Heart left ventricle (tissue), 13 donors: ENCODE measurements around the gene MVB12B.

Experiments
- POLR2A ChIP-seq, 2 donors: fragments of 450-650 bp; IDR thresholded peaks; one replicate each; pipeline ENCODE4 v1.6.1; 2017; ENCODE audit warnings: antibody characterized with exemption in 2 of 2, mild to moderate bottlenecking in 2 of 2, moderate library complexity in 2 of 2
- TF ChIP-seq, protein P1 (sequence below), 12 donors: fragments of 200-600 bp; sonication (generic) in 4 of 12; IDR thresholded peaks; one replicate each; pipeline versions ENCODE4 v1.5.0 to v1.8.0; 2018 to 2022; ENCODE audit warnings: antibody characterized with exemption in 12 of 12, mild to moderate bottlenecking in 5 of 12
- donor health status: ischemic (EF 13 %, LVEDD 7.1; RV severe dilation, severe dysfunction).
- donor health status: DM: no; HTN: yes; CAD: no.
- donor health status: DM: no; HTN: no; CAD: no.
- donor health status: ischemic (EF 25% LVEDD 6.9; RV normal size, moderate dysfunction).
- donor health status: ischemic (EF 25% LVEDD 5.7; RV mildly dilated, moderate dysfunction).
- donor health status: ischemic (EF 35%, LVEDD 5.7; RV mildly dilated, moderate dysfunction).
- donor health status: nonischemic (EF 11% LVEDD 7.7; RV severe dilation, severe dysfunction).
- donor health status: DM: yes; HTN: yes; CAD: no.
- donor health status: PGD.
- donor health status: ischemic (EF 29% LVEDD 5.4; RV normal size, mild dysfunction).
- donor health status: nonischemic (EF 23%, LVEDD 6.1; RV moderate dilation, normal function).

DNA sequence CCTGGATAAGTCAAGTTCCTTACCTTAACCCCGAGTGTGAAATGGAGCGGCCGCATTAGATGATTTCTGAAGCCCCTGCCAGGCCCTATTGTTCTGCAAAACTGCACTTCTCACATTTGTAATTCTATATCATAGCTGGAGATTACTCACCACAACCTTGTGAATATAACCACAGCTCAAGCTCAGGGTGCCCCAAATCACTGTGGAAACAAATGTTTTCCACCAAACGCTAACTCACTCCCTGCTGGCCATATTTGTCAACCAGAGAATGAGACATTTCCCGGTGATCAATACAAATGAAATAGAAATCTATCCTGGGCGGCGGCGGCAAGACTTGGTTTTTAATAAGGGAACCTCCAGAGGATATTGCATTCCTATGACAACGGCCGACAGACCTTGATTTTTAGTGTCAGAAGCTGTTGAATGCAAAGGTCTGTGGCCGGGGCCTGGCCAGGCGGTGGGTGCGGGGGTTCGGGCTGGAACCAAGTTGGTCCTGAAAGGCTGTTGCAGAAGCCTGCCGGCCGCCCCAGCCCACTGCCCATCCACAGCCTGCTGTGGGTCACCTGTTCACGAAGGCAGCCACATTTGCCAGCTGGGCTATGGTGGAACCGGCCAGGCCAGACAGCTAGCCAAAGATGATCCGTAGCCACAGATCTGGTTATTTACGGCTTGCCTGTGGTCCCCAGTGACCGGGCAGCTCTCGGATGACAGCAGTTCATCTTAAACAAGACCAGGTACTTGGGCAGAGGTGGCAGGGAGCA is 193.2 kb downstream of the MVB12B start:
- TF ChIP-seq, protein P1, sequence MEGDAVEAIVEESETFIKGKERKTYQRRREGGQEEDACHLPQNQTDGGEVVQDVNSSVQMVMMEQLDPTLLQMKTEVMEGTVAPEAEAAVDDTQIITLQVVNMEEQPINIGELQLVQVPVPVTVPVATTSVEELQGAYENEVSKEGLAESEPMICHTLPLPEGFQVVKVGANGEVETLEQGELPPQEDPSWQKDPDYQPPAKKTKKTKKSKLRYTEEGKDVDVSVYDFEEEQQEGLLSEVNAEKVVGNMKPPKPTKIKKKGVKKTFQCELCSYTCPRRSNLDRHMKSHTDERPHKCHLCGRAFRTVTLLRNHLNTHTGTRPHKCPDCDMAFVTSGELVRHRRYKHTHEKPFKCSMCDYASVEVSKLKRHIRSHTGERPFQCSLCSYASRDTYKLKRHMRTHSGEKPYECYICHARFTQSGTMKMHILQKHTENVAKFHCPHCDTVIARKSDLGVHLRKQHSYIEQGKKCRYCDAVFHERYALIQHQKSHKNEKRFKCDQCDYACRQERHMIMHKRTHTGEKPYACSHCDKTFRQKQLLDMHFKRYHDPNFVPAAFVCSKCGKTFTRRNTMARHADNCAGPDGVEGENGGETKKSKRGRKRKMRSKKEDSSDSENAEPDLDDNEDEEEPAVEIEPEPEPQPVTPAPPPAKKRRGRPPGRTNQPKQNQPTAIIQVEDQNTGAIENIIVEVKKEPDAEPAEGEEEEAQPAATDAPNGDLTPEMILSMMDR (IDR thresholded peaks at IDR 0.05): no peak
- TF ChIP-seq POLR2A (IDR thresholded peaks at IDR 0.05): no peak
